RCC 7860 (cell line): ENCODE measurements around the gene GRIN2A.
A peak's percentile ranks its signal among the peaks of the same experiment; 100 is the strongest.

Experiments
- DNase-seq: peaks from one replicate; pipeline ENCODE4 v3.0.0-alpha.2; 2015; ENCODE audit warnings: low spot score
- FAIRE-seq: peaks from 2 replicates; lab custom pipeline; 2012; peaks lifted over from hg19 to GRCh38; lab: Jason Lieb, UNC

GRIN2A gene

DNA sequence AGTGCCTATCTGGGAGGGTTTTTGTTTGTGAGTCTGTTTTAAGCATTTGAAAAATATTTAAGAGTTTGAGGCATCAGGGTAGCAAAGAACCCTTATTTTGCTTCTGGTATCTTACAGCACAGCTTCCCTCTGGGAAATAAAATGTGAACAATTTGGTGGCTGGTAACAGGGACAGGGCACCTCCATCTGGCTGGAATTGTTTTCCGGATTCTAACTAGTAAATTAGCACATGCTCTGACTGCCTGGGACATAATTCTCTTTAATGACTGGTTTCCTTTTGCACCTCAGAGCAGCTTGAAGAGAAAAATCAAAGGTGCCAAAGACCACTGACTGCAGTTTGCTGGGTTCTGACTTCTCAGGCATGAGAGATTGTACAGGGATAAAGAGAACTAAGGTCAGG, 469.1 kb downstream of the GRIN2A start:
- FAIRE-seq (no peak), DNase-seq (no peak)

DNA sequence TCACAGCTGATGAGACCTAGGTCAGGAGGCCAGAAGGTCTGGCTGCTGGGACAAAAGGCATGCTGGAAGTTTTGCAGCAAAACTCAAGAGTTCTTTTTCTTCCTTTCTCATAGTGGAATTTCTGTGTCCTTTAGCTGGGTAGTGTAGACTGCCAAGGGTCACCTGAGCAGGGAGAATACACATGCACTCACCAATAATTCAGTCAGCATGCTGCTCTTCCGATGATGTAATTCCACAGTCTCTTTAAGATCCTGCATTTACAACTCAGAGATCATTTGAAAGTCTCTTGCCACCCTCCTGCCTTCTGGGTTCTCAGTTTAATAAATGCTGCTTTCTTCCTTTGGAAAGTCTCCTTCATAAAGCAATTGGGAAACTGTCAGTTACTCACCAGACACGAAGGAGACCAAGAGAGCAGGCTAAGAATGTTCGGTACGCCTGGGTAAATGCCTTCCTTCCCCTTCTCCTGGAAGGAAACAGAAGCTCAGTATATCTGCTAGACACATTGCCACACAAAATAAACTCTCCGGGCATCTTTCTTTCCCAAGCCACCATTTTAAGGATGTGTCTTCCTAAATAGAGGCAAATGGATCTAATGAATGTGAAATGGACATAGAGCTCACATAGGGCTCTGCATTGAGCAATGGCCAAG, 473.1 kb downstream of the GRIN2A start:
- no peak for DNase-seq
- FAIRE-seq: no peak

DNA sequence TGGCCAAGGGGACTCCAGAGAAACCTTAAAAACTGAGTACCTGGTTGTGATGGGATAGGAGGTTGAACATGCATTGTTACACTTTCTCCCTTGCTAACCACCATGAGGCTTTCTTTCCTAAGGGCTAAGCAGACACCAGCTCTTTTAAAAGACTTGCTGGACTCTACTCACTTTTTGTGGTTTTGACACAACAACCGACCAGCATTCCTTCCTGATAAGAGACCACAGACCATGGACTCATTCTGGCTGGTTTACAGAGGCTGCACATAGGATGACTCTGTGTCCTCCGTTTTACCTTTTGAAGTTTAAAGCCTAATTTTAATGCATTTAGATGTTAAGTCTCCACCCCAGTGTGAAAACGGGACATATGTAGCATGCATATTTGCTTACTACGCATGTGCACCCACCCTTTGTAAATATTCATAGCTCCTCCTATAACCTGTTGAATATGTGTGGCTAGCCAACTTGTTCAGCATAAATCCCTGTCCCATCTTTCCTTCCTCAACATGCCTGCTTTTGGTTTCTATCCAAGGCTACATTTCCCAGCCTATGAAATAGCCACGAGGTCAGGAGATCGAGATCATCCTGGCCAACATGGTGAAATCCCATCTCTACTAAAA, 475.9 kb downstream of the GRIN2A start:
- peak; percentile 82 for FAIRE-seq
- peak; percentile 25 for DNase-seq

DNA sequence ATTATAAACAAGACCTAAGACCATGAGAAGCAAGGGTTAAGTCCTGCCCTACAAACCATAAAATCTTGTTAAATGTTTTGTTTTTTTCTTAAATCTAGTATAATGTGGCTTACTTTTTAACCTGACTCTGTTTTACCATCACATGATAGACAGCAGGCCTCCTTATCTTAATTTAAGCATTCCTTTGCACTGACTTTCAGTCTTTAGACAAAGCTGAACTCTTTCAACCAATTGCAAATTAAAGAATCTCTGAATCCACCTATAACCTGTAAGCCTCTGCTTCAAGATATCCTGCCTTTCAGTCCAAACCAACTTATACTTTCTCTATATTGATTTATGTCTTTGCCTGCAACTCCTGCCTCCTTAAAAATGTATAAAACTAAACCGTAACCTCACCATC, 478.5 kb downstream of the GRIN2A start:
- DNase-seq (no peak), FAIRE-seq (no peak)
